ENCODE measurements around the gene CKAP2L. TPM values are rescaled to one million over a fixed set of nuclear protein-coding genes. Genes with fewer than 3 reads are reported as not detected.

Gene CKAP2L
- total RNA-seq, 1 experiment from 2014 or later, result 23.3 TPM

- Mint-ChIP-seq H3K4me1 (peaks cover 8 to 10% of the 10 kb centered on the region in 2 experiments; a peak in 3 of 4 replicates), H3K4me3 (no peak overlapping the region), H3K27ac (peak overlapping the region in 1 of 3 experiments; percentile 21; a peak in 2 of 7 replicates), H3K27me3 (ENCODE audit: low read depth) (no peaks in the 10 kb centered on the region), H3K36me3 (ENCODE audit: insufficient read depth in 1 of 3, low read depth in 3 of 3) (peaks cover 0 to 10% (median 0%) of the 10 kb centered on the region in 3 experiments; a peak in 1 of 7 replicates), H3K9me3 (no peaks in the 10 kb centered on the region)
- H3K4me2 ChIP-seq (ENCODE audit: insufficient read depth, insufficient read length, low read length), result no peak overlapping the region
- no peak overlapping the region for H2BK15ac ChIP-seq (ENCODE audit: low read depth, low read length)
- no peaks in the 10 kb centered on the region for H3K79me2 ChIP-seq (ENCODE audit: insufficient read depth, low read length)
- H3K9ac ChIP-seq (ENCODE audit: extremely low read depth, insufficient read length, low read length), result no peak overlapping the region
- H4K8ac ChIP-seq (replicated peaks; ENCODE audit: insufficient read length, low read depth, low read length), result no peak overlapping the region
- no peaks in the 10 kb centered on the region for H4K20me1 ChIP-seq (ENCODE audit: control insufficient read depth, insufficient read depth, insufficient read length)
- H4K91ac ChIP-seq (ENCODE audit: insufficient read length, low read depth, low read length), result no peak overlapping the region
- H2BK120ac ChIP-seq (ENCODE audit: low read depth, low read length, poor library complexity, severe bottlenecking), result no peak overlapping the region
- H3K23me2 ChIP-seq (ENCODE audit: insufficient read length, low read depth, low read length, poor library complexity, severe bottlenecking), result no peaks in the 10 kb centered on the region
- no peak for TF ChIP-seq CTCF (conservative IDR thresholded peaks at IDR 0.05)
- H2BK5ac ChIP-seq (ENCODE audit: insufficient read length, low read length), result no peak overlapping the region
- H3K56ac ChIP-seq (ENCODE audit: insufficient read length, low read depth, low read length), result no peak overlapping the region
- no peak overlapping the region for H3T11ph ChIP-seq (ENCODE audit: low read length)
- no peak overlapping the region for H3K27ac ChIP-seq (ENCODE audit: insufficient read length, low read depth, low read length)
- no peaks in the 10 kb centered on the region for H3K79me1 ChIP-seq (ENCODE audit: insufficient read depth, low read depth, low read length, poor library complexity, severe bottlenecking)
- no peak overlapping the region for H2AK5ac ChIP-seq (ENCODE audit: insufficient read length, low read length)
- no peak overlapping the region for H3K18ac ChIP-seq (ENCODE audit: insufficient read length, low read depth, low read length)
- no peak overlapping the region for H3K14ac ChIP-seq (ENCODE audit: insufficient read depth, low read length)
- H3K27me3 ChIP-seq (ENCODE audit: insufficient read depth, low read length), result no peaks in the 10 kb centered on the region
- no peak overlapping the region for H2BK20ac ChIP-seq (ENCODE audit: low read depth, low read length, poor library complexity, severe bottlenecking)
- H2BK12ac ChIP-seq (ENCODE audit: insufficient read length, low read depth, low read length), result no peak overlapping the region
- H3K4me1 ChIP-seq (ENCODE audit: insufficient read depth, low read length), result no peaks in the 10 kb centered on the region
- no peak overlapping the region for H4K5ac ChIP-seq (ENCODE audit: insufficient read length, low read depth, low read length)
- H3K23ac ChIP-seq (ENCODE audit: insufficient read length, low read depth, low read length), result no peak overlapping the region
- no peak overlapping the region for H2AFZ ChIP-seq (ENCODE audit: low read length)
- no peaks in the 10 kb centered on the region for H3K9me3 ChIP-seq (ENCODE audit: control insufficient read depth, low read depth, low read length)
- no peak overlapping the region for H3K4ac ChIP-seq (ENCODE audit: low read depth, low read length)
- DNase-seq, result no peak
Observed at GRCh38 chr2:112777036-112777435, 12.6 kb upstream of the CKAP2L start.
